ENCODE results near the gene ZDHHC9.

GRCh38 chrX:129781134-129781672, 62.5 kb downstream of the ZDHHC9 start:
- TF ChIP-seq CTCF (conservative IDR thresholded peaks at IDR 0.05; ENCODE audit: low read length) (no peak), EZH2phosphoT487 (IDR thresholded peaks at IDR 0.05; ENCODE audit: borderline replicate concordance) (no peak)
